Keratinocyte (primary cell): Measurements from ENCODE around the gene LRRIQ1. TPM values are rescaled to one million over a fixed set of nuclear protein-coding genes. Genes with fewer than 3 reads are reported as not detected.

Source experiments
- DNase-seq: peaks from one replicate; pipeline ENCODE4 v3.0.0-alpha.2; 2011; ENCODE audit warnings: low read depth, missing footprints, low spot score
- FAIRE-seq: peaks from 2 replicates; lab custom pipeline; 2011; peaks lifted over from hg19 to GRCh38; lab: Jason Lieb, UNC
- H2AFZ ChIP-seq: 2 replicates; pipeline ENCODE4 v1.6.0; 2012; ENCODE audit warnings: low read length, control low read depth, inconsistent platforms; ENCODE audit not compliant: control insufficient read depth
- H3K27ac ChIP-seq: 2 replicates; pipeline ENCODE4 v1.5.1; 2011; ENCODE audit warnings: low read length; ENCODE audit not compliant: control insufficient read depth, insufficient read depth
- H3K27me3 ChIP-seq: 3 replicates; pipeline ENCODE4 v1.6.0; 2011; ENCODE audit warnings: low read length; ENCODE audit not compliant: control insufficient read depth, insufficient read depth; ENCODE audit errors: extremely low read depth
- H3K36me3 ChIP-seq, 2 experiments: 2 replicates in 1 of 2; 3 replicates in 1 of 2; pipeline ENCODE4 v1.5.1; 2011; ENCODE audit warnings: low read length in 2 of 2, mild to moderate bottlenecking in 1 of 2; ENCODE audit not compliant: control insufficient read depth in 2 of 2, insufficient read depth in 2 of 2; ENCODE audit errors: extremely low read depth in 1 of 2
- H3K4me1 ChIP-seq: 3 replicates; pipeline ENCODE4 v1.5.1; 2011; ENCODE audit warnings: low read length; ENCODE audit not compliant: control insufficient read depth, insufficient read depth; ENCODE audit errors: extremely low read depth
- H3K4me2 ChIP-seq: 3 replicates; pipeline ENCODE4 v1.6.0; 2011; ENCODE audit warnings: low read depth, low read length; ENCODE audit not compliant: control insufficient read depth, insufficient read depth; ENCODE audit errors: extremely low read depth
- H3K4me3 ChIP-seq, 3 experiments: fragments of 200-600 bp in 1 of 3; sonication (generic) in 1 of 3; 2 replicates in 2 of 3; 3 replicates in 1 of 3; pipeline ENCODE4 v1.5.1; 2011 to 2016; ENCODE audit warnings: low read length in 3 of 3, mild to moderate bottlenecking in 3 of 3, control low read depth in 2 of 3, inconsistent platforms in 1 of 3, low read depth in 1 of 3, mixed read lengths in 1 of 3, mixed run types in 1 of 3, moderate library complexity in 1 of 3; ENCODE audit not compliant: control insufficient read depth in 2 of 3, insufficient read depth in 2 of 3; ENCODE audit errors: extremely low read depth in 1 of 3
- H3K79me2 ChIP-seq: 2 replicates; pipeline ENCODE4 v1.6.0; 2012; ENCODE audit warnings: low read length; ENCODE audit not compliant: control insufficient read depth, insufficient read depth
- H3K9ac ChIP-seq: 3 replicates; pipeline ENCODE4 v1.6.0; 2011; ENCODE audit warnings: low read length; ENCODE audit not compliant: control insufficient read depth, insufficient read depth; ENCODE audit errors: extremely low read depth
- H3K9me1 ChIP-seq: 3 replicates; pipeline ENCODE4 v1.6.0; 2011; ENCODE audit warnings: low read length; ENCODE audit not compliant: control insufficient read depth, insufficient read depth; ENCODE audit errors: extremely low read depth
- H3K9me3 ChIP-seq: 2 replicates; pipeline ENCODE4 v1.5.1; 2012; ENCODE audit warnings: low read depth, low read length; ENCODE audit not compliant: control insufficient read depth
- H4K20me1 ChIP-seq: 3 replicates; pipeline ENCODE4 v1.6.0; 2011; ENCODE audit warnings: low read length; ENCODE audit not compliant: control insufficient read depth, insufficient read depth; ENCODE audit errors: extremely low read depth
- EZH2 ChIP-seq: IDR thresholded peaks from one replicate; pipeline ENCODE4 v1.6.1; 2012; ENCODE audit warnings: inconsistent platforms, mild to moderate bottlenecking, low read length, moderate library complexity
- dilution Hi-C: fragments of 300-500 bp; cut with MboI; formaldehyde crosslinking; loops from one replicate; pipeline ENCODE4 v1.7.0; 2020; ENCODE audit warnings: low sequenced_read_pairs; ENCODE audit not compliant: extremely low pct_ligation_motif_present
- polyA plus RNA-seq, 5 experiments: library from polyadenylated mRNA; depleted of rRNA in 3 of 5; stranded (reverse) in 3 of 5; stranded (forward) in 1 of 5; unstranded in 1 of 5; fragments of >200 nt; gene quantifications; 1 replicate in 1 of 5; 2 replicates in 3 of 5; 3 replicates in 1 of 5; pipeline versions ENCODE4 v1.2.1 to v1.2.3, GENCODE V29; 2011 to 2012; ENCODE audit warnings: missing spikeins in 2 of 5, low read depth in 1 of 5, low replicate concordance in 1 of 5
- TF ChIP-seq, protein P1 (sequence below), 3 experiments: IDR thresholded peaks in 1 of 3; conservative IDR thresholded peaks in 1 of 3; optimal IDR thresholded peaks in 1 of 3; 2 replicates in 2 of 3; 3 replicates in 1 of 3; pipeline versions ENCODE3 to v1.5.1; 2011; ENCODE audit warnings: low read length in 3 of 3, mild to moderate bottlenecking in 3 of 3, moderate library complexity in 2 of 3, control low read depth in 1 of 3, inconsistent platforms in 1 of 3; ENCODE audit not compliant: insufficient read depth in 2 of 3; ENCODE audit errors: extremely low read depth in 1 of 3

The LRRIQ1 gene
- polyA plus RNA-seq, 1 donor (not counting 4 experiments of a cell fraction or from before 2014, with no cell fraction given): 0.84 TPM

GRCh38 chr12:84996759-84997158, 39.4 kb upstream of the LRRIQ1 start:
- H3K9ac ChIP-seq: no peak overlapping the region
- no peak overlapping the region for H3K4me3 ChIP-seq
- H3K36me3 ChIP-seq: no peaks in the 10 kb centered on the region
- no peak overlapping the region for H2AFZ ChIP-seq
- no peaks in the 10 kb centered on the region for H3K9me1 ChIP-seq
- H4K20me1 ChIP-seq: no peaks in the 10 kb centered on the region
- H3K27ac ChIP-seq: no peak overlapping the region
- H3K4me2 ChIP-seq: no peak overlapping the region
- TF ChIP-seq, protein P1, sequence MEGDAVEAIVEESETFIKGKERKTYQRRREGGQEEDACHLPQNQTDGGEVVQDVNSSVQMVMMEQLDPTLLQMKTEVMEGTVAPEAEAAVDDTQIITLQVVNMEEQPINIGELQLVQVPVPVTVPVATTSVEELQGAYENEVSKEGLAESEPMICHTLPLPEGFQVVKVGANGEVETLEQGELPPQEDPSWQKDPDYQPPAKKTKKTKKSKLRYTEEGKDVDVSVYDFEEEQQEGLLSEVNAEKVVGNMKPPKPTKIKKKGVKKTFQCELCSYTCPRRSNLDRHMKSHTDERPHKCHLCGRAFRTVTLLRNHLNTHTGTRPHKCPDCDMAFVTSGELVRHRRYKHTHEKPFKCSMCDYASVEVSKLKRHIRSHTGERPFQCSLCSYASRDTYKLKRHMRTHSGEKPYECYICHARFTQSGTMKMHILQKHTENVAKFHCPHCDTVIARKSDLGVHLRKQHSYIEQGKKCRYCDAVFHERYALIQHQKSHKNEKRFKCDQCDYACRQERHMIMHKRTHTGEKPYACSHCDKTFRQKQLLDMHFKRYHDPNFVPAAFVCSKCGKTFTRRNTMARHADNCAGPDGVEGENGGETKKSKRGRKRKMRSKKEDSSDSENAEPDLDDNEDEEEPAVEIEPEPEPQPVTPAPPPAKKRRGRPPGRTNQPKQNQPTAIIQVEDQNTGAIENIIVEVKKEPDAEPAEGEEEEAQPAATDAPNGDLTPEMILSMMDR (optimal IDR thresholded peaks at IDR 0.05 in 1 of 3, IDR thresholded peaks at IDR 0.05 in 1 of 3, conservative IDR thresholded peaks at IDR 0.05 in 1 of 3; ENCODE audit: extremely low read depth in 1 of 3, insufficient read depth in 2 of 3, low read length in 3 of 3): no peak
- no peak for TF ChIP-seq EZH2
- no peaks in the 10 kb centered on the region for H3K27me3 ChIP-seq
- no peak for FAIRE-seq
- no peaks in the 10 kb centered on the region for H3K4me1 ChIP-seq
- H3K9me3 ChIP-seq: no peaks in the 10 kb centered on the region
- dilution Hi-C loops: no loop called here
- no peak for DNase-seq
- H3K79me2 ChIP-seq: no peaks in the 10 kb centered on the region

DNA sequence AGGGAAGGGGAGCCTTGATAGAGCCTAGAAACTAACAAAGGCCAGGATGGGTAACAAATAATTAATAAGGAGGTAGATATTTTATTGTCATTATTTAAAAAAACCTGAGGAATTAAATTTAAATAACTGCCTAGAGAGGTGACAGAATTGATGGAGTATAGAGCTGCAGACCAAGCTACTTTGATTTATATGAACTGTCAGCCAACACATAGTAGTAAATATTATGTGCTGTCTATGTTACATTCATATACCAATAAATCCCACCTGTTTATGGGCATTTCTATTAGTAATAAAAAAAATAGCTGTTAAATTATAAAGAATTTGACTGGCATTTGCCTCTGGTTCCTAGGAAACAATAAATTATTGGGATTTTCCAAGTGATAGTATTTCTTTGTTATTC, 37.8 kb upstream of the LRRIQ1 start:
- dilution Hi-C loops: no loop called here
- Histone ChIP-seq H3K9me3 (no peaks in the 10 kb centered on the region), H3K79me2 (no peaks in the 10 kb centered on the region), H3K9ac (no peak overlapping the region), H3K4me2 (no peak overlapping the region), H3K4me1 (no peaks in the 10 kb centered on the region), H3K36me3 (no peaks in the 10 kb centered on the region), H3K9me1 (no peaks in the 10 kb centered on the region), H3K4me3 (no peak overlapping the region), H3K27ac (no peak overlapping the region), H2AFZ (no peak overlapping the region), H4K20me1 (no peaks in the 10 kb centered on the region), H3K27me3 (no peaks in the 10 kb centered on the region)
- no peak for TF ChIP-seq EZH2
- TF ChIP-seq, protein P1 (optimal IDR thresholded peaks at IDR 0.05 in 1 of 3, IDR thresholded peaks at IDR 0.05 in 1 of 3, conservative IDR thresholded peaks at IDR 0.05 in 1 of 3; ENCODE audit: extremely low read depth in 1 of 3, insufficient read depth in 2 of 3, low read length in 3 of 3): no peak
- DNase-seq (no peak), FAIRE-seq (no peak)
